ENCODE measurements around the gene PUSL1. TPM values are rescaled to one million over a fixed set of nuclear protein-coding genes. Genes with fewer than 3 reads are reported as not detected.

Gene PUSL1
- total and polyA plus RNA-seq, 2 experiments from 2014 or later, result 30.9 to 36.2 TPM

DNA sequence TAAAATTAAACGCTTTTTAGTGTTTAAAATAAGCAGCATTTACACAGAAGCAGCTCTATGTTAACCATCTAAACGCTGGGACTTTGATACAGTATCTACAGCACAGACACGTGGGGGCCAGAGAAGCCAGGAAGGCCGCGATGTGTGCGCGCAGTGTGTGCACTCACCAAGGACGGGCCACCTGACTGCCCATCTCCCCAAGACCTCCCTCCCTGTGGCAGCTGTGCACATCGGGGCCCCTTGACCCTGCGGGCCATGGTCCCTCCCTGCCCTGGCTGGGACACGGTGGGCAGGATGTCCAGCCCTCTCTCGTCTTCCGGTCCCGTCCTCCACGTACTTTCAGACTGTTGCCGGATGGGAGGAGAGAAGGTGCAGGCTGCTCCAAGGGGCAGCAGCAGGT is 26.9 kb downstream of the PUSL1 start:
- Histone ChIP-seq H3K4me3 (no peak overlapping the region), H3K9me2 (ENCODE audit: insufficient read depth) (no peaks in the 10 kb centered on the region), H2AFZ (no peak overlapping the region), H3K4me2 (ENCODE audit: unreplicated experiment) (no peak overlapping the region), H3K79me2 (ENCODE audit: insufficient read depth) (no peaks in the 10 kb centered on the region), H4K20me1 (ENCODE audit: insufficient read depth) (no peaks in the 10 kb centered on the region), H3K4me1 (ENCODE audit: insufficient read depth) (peaks cover 12% of the 10 kb centered on the region), H3F3A (ENCODE audit: insufficient read depth) (no peaks in the 10 kb centered on the region), H3K9ac (no peak overlapping the region), H3K27ac (no peak overlapping the region), H3K27me3 (replicated peaks; ENCODE audit: insufficient read depth) (no peaks in the 10 kb centered on the region), H3K9me3 (ENCODE audit: low read depth) (no peaks in the 10 kb centered on the region), H3K36me3 (ENCODE audit: low read depth) (no peaks in the 10 kb centered on the region; the same call in 1 of the 2 replicates)
- 85 to 87% methylated on average over 15 to 16 of the region's 16 CpGs for WGBS, 2 experiments (ENCODE audit: low coverage in 1 of 2, low lambda C conversion rate in 2 of 2, missing lambda C conversion rate in 2 of 2)
- no peak for DNase-seq
- TF ChIP-seq EZH2phosphoT487 (IDR thresholded peaks at IDR 0.05; ENCODE audit: insufficient read depth, low read depth) (no peak), EZH2 (IDR thresholded peaks at IDR 0.05; ENCODE audit: insufficient read depth, poor library complexity, severe bottlenecking) (no peak)
- in situ Hi-C loops (cut with MboI), result no loop called here

DNA sequence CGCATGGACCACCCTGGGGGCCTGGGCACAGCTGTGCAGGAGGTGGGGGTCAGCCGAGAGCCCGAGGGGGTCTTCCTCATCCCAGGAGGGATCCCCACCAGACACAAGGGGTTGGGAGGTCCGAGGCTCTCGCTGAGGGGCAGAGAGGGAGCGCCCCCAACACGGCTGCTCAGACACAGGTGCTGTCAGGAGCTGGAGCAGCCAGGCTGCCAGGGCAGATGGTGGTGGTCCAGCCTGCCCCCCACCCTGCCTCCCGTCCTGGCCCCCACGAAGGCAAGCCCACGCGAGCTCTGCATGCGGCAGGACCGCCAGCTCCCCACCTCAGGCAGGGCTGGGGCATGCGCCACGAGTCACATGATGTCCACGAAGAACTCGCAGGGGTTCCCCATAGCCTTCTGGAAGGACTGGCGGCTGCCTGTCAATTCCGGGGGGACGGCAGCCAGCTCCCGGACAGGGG is 27.4 kb downstream of the PUSL1 start:
- in situ Hi-C loops (cut with MboI), result no loop called here
- Histone ChIP-seq H3K27ac (no peak overlapping the region), H3K36me3 (ENCODE audit: low read depth) (no peaks in the 10 kb centered on the region; the same call in 1 of the 2 replicates), H4K20me1 (ENCODE audit: insufficient read depth) (no peaks in the 10 kb centered on the region), H3K4me2 (ENCODE audit: unreplicated experiment) (no peak overlapping the region), H3K9me2 (ENCODE audit: insufficient read depth) (no peaks in the 10 kb centered on the region), H3K4me1 (ENCODE audit: insufficient read depth) (peaks cover 7% of the 10 kb centered on the region), H3K9me3 (ENCODE audit: low read depth) (no peaks in the 10 kb centered on the region), H3F3A (ENCODE audit: insufficient read depth) (no peaks in the 10 kb centered on the region), H3K79me2 (ENCODE audit: insufficient read depth) (peaks cover 2% of the 10 kb centered on the region; the same call in 1 of the 2 replicates), H2AFZ (no peak overlapping the region), H3K4me3 (no peak overlapping the region), H3K27me3 (replicated peaks; ENCODE audit: insufficient read depth) (no peaks in the 10 kb centered on the region), H3K9ac (no peak overlapping the region)
- TF ChIP-seq EZH2 (IDR thresholded peaks at IDR 0.05; ENCODE audit: insufficient read depth, poor library complexity, severe bottlenecking) (no peak), EZH2phosphoT487 (IDR thresholded peaks at IDR 0.05; ENCODE audit: insufficient read depth, low read depth) (no peak)
- no peak for DNase-seq
- WGBS, 2 experiments (ENCODE audit: low coverage in 1 of 2, low lambda C conversion rate in 2 of 2, missing lambda C conversion rate in 2 of 2), result 90 to 94% methylated on average over 17 to 20 of the region's 21 CpGs

DNA sequence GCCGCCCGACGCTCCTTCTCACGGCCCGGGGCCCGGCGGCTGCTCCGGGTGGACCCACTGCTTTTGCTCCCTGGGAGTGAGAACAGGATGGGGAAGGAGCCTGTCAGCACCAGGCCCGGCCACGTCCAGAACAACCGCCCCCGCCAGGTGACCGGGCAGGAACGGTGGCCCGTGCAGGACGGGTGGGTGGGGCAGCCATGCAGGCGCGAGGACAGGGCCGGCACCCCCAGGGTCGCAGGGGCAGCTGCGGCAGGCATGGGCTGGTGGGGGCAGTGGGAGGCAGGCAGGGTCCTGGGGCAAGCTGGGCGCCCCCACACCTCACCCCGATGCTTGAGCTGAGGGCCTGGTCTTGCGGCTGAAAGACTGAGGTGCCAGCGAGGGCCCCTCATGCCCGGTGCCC is 28.0 kb downstream of the PUSL1 start:
- H3F3A ChIP-seq (ENCODE audit: insufficient read depth), result no peaks in the 10 kb centered on the region
- H3K9ac ChIP-seq, result no peak overlapping the region
- in situ Hi-C loops (cut with MboI), result no loop called here
- TF ChIP-seq EZH2phosphoT487 (IDR thresholded peaks at IDR 0.05; ENCODE audit: insufficient read depth, low read depth), result no peak
- TF ChIP-seq EZH2 (IDR thresholded peaks at IDR 0.05; ENCODE audit: insufficient read depth, poor library complexity, severe bottlenecking), result no peak
- DNase-seq, result no peak
- no peak overlapping the region for H3K27ac ChIP-seq
- no peak overlapping the region for H3K4me2 ChIP-seq (ENCODE audit: unreplicated experiment)
- H3K9me2 ChIP-seq (ENCODE audit: insufficient read depth), result no peaks in the 10 kb centered on the region
- peaks cover under 1% of the 10 kb centered on the region for H3K4me1 ChIP-seq (ENCODE audit: insufficient read depth)
- no peaks in the 10 kb centered on the region for H3K9me3 ChIP-seq (ENCODE audit: low read depth)
- no peaks in the 10 kb centered on the region for H4K20me1 ChIP-seq (ENCODE audit: insufficient read depth)
- no peaks in the 10 kb centered on the region; the same call in 1 of the 2 replicates for H3K36me3 ChIP-seq (ENCODE audit: low read depth)
- H3K27me3 ChIP-seq (replicated peaks; ENCODE audit: insufficient read depth), result no peaks in the 10 kb centered on the region
- peaks cover 8% of the 10 kb centered on the region; the same call in 1 of the 2 replicates for H3K79me2 ChIP-seq (ENCODE audit: insufficient read depth)
- no peak overlapping the region for H3K4me3 ChIP-seq
- no peak overlapping the region for H2AFZ ChIP-seq
- WGBS, 2 experiments (ENCODE audit: low coverage in 1 of 2, low lambda C conversion rate in 2 of 2, missing lambda C conversion rate in 2 of 2), result 96 to 97% methylated on average over 17 to 26 of the region's 26 CpGs

DNA sequence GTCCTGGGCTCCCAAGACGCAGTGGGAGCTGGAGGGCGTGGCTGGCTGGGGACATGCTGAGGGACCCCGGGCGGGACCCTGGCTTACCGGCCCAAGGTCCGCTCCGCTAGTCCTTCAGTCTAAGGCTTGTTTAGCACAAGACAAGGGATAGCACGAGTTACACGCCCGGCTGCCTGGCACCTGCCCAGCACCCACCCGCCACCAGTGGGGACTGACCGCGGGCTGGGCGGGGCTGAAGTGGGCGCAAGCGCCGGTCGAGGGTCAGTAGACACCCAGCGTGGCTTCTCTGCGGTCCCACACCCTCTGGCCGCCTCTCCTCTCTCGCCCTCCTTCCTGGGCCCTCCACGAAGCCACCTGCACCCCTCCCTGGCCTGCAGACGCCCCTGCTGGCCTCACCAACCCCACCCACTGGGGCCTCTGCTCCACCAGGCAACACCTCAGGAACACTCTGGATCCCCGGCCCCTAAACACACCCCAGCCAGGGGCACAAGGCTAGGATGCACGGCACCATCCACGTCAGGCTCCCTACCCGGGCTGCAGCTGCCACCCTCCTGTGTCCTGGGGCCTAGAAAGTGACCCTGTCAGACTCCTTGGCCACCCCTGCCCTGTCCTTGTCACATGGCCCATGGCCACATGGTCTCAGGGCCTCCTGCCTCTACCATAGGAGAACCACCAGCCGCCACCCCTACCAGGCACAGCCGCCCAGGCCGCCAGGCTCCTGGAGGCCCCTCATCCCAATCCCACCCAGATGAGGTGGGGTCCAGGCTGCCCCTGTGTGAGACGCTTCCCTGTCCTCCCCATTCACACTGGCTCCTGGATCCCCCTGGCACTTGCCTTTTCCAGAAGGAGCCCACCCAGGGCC is 28.8 kb downstream of the PUSL1 start:
- no peak for DNase-seq
- no peak overlapping the region for H3K9ac ChIP-seq
- no peaks in the 10 kb centered on the region for H3K9me3 ChIP-seq (ENCODE audit: low read depth)
- H3K4me3 ChIP-seq, result no peak overlapping the region
- no peaks in the 10 kb centered on the region for H3K9me2 ChIP-seq (ENCODE audit: insufficient read depth)
- H3K36me3 ChIP-seq (ENCODE audit: low read depth), result no peaks in the 10 kb centered on the region; the same call in 1 of the 2 replicates
- H3K4me2 ChIP-seq (ENCODE audit: unreplicated experiment), result no peak overlapping the region
- H4K20me1 ChIP-seq (ENCODE audit: insufficient read depth), result no peaks in the 10 kb centered on the region
- peaks cover 13% of the 10 kb centered on the region; the same call in 1 of the 2 replicates for H3K79me2 ChIP-seq (ENCODE audit: insufficient read depth)
- no peaks in the 10 kb centered on the region for H3F3A ChIP-seq (ENCODE audit: insufficient read depth)
- H3K4me1 ChIP-seq (ENCODE audit: insufficient read depth), result no peaks in the 10 kb centered on the region
- WGBS, 2 experiments (ENCODE audit: low coverage in 1 of 2, low lambda C conversion rate in 2 of 2, missing lambda C conversion rate in 2 of 2), result 95 to 96% methylated on average over 26 to 31 of the region's 32 CpGs
- no peaks in the 10 kb centered on the region for H3K27me3 ChIP-seq (replicated peaks; ENCODE audit: insufficient read depth)
- TF ChIP-seq EZH2phosphoT487 (IDR thresholded peaks at IDR 0.05; ENCODE audit: insufficient read depth, low read depth) (no peak), EZH2 (IDR thresholded peaks at IDR 0.05; ENCODE audit: insufficient read depth, poor library complexity, severe bottlenecking) (no peak)
- no peak overlapping the region for H2AFZ ChIP-seq
- in situ Hi-C loops (cut with MboI), result no loop called here
- no peak overlapping the region for H3K27ac ChIP-seq
